ENCODE results near the gene CSMD2. TPM values are rescaled to one million over a fixed set of nuclear protein-coding genes. Genes with fewer than 3 reads are reported as not detected.

CSMD2 gene
- total and polyA plus RNA-seq, 4 donors: 0.25 to 2.4 (median 1.7) TPM

DNA sequence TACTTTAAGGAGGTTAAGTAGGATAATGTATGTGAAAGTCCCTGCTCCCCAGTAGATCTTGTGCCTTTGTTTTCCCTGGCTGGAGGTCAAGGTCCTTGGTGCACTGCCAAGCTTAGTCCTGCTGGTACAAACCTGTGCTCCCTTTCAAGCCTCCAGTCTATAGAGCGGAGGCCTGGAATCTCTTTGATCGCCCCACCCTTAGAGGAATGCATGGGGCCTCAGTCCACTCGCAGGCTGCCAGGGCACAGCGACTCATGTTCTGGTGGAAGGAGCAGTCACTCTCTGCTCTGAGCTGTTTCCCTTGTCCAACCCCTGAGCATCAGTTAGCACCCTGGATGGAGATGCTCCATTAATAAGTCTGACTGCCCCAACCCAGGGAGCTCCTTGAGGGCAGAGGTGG, 179.4 kb downstream of the CSMD2 start:
- DNase-seq (peak; percentile 68 to 78), ATAC-seq (ENCODE audit: low FRiP score) (peak; percentile 58)
- WGBS, 2 donors: 5 to 8% methylated on average over 4 of the region's 4 CpGs
- H3K27ac ChIP-seq (ENCODE audit: low read depth in 1 of 2, low read length in 2 of 2): peak overlapping the region; percentile 4 to 97
- no peaks in the 10 kb centered on the region for H3K9me3 ChIP-seq (ENCODE audit: control insufficient read depth, low read length)
- H3K36me3 ChIP-seq (ENCODE audit: control insufficient read depth in 1 of 2, insufficient read depth in 2 of 2, low read length in 1 of 2): no peaks in the 10 kb centered on the region
- peaks cover 0 to 3% of the 10 kb centered on the region in 2 donors for H3K4me1 ChIP-seq (ENCODE audit: control insufficient read depth in 1 of 2, insufficient read depth in 2 of 2, low read length in 2 of 2)
- H3K4me3 ChIP-seq (ENCODE audit: low read length in 2 of 2): no peak overlapping the region
- no peaks in the 10 kb centered on the region for H3K27me3 ChIP-seq (ENCODE audit: control insufficient read depth in 1 of 2, insufficient read depth in 2 of 2, low read length in 1 of 2)
- intact Hi-C loops (cut with DNase I): loop anchor here (5.0 to 10.0 kb wide), 4 partner anchors 88 to 223 kb away; no protein-coding TSS in a partner anchor

DNA sequence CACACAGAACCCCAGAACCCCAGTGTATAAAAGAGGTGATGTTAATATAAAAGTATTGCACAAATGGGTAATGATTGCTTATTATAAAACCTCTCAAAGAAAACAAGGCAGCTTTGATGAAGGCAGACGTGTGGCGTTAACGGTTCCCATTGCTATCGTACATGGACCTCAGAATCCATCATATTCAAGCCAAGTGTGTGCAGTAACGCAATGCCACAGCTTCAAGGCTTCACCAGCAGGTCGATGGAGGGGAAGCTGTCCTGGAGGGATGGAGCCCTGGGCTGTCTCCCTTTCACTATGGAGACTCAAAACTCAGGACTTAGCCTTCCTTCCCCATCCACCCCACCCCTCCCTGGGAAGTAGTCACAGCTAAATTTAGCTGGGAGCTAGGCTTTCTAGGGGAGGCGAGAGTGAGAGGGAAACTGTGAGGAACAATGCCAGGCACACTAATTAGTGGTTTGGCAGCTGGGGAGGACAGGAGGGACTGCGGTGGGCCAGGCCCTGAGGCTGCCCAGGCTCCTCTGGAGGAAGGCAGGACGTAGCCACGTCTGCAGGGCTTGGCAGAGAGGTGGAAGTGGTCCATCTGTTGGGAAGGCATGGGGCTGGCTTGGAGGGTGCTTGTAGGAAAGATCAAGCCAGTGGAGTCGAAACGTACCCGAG, 180.0 kb downstream of the CSMD2 start:
- H3K9me3 ChIP-seq (ENCODE audit: control insufficient read depth, low read length): no peaks in the 10 kb centered on the region
- ATAC-seq (ENCODE audit: low FRiP score) (peak; percentile 30), DNase-seq (peak in 1 of 2 donors; percentile 69)
- 8 to 10% methylated on average over 13 of the region's 13 CpGs for WGBS, 2 donors
- peak overlapping the region; percentile 4 to 97 for H3K27ac ChIP-seq (ENCODE audit: low read depth in 1 of 2, low read length in 2 of 2)
- no peak overlapping the region for H3K4me3 ChIP-seq (ENCODE audit: low read length in 2 of 2)
- H3K36me3 ChIP-seq (ENCODE audit: control insufficient read depth in 1 of 2, insufficient read depth in 2 of 2, low read length in 1 of 2): no peaks in the 10 kb centered on the region
- peaks cover 0 to 3% of the 10 kb centered on the region in 2 donors for H3K4me1 ChIP-seq (ENCODE audit: control insufficient read depth in 1 of 2, insufficient read depth in 2 of 2, low read length in 2 of 2)
- intact Hi-C loops (cut with DNase I): loop anchor here (5.0 to 10.0 kb wide), 4 partner anchors 88 to 223 kb away; no protein-coding TSS in a partner anchor
- no peaks in the 10 kb centered on the region for H3K27me3 ChIP-seq (ENCODE audit: control insufficient read depth in 1 of 2, insufficient read depth in 2 of 2, low read length in 1 of 2)

DNA sequence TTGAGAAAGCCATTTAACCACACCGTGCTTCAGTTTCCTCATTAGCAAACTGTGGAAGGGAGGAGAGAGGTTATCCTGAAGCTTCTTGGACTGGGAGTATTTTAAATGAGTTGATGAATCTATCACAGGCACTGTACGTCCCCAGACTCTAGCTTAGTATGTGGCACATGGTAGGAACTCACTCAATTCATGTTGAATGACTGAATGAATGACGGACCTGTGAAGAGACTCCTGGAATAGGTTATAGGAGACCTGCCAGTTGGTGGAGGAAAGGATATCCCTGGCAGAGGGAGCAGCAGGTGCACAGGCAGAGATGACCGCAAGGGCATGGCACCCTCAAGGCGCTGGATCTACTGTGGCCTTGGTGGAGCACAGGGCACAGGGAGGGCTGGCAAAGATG, 182.6 kb downstream of the CSMD2 start:
- intact Hi-C loops (cut with DNase I): loop anchor here in 1 of 2 donors (10.0 kb wide), 1 partner anchor 218 kb away; no protein-coding TSS in a partner anchor
- H3K36me3 ChIP-seq (ENCODE audit: control insufficient read depth in 1 of 2, insufficient read depth in 2 of 2, low read length in 1 of 2): no peaks in the 10 kb centered on the region
- ATAC-seq (ENCODE audit: low FRiP score) (no peak), DNase-seq (no peak)
- no peak overlapping the region for H3K27ac ChIP-seq (ENCODE audit: low read depth in 1 of 2, low read length in 2 of 2)
- H3K9me3 ChIP-seq (ENCODE audit: control insufficient read depth, low read length): no peaks in the 10 kb centered on the region
- peaks cover 0 to 3% of the 10 kb centered on the region in 2 donors for H3K4me1 ChIP-seq (ENCODE audit: control insufficient read depth in 1 of 2, insufficient read depth in 2 of 2, low read length in 2 of 2)
- H3K27me3 ChIP-seq (ENCODE audit: control insufficient read depth in 1 of 2, insufficient read depth in 2 of 2, low read length in 1 of 2): no peaks in the 10 kb centered on the region
- H3K4me3 ChIP-seq (ENCODE audit: low read length in 2 of 2): no peak overlapping the region
- 85 to 91% methylated on average over 5 of the region's 5 CpGs for WGBS, 2 donors

DNA sequence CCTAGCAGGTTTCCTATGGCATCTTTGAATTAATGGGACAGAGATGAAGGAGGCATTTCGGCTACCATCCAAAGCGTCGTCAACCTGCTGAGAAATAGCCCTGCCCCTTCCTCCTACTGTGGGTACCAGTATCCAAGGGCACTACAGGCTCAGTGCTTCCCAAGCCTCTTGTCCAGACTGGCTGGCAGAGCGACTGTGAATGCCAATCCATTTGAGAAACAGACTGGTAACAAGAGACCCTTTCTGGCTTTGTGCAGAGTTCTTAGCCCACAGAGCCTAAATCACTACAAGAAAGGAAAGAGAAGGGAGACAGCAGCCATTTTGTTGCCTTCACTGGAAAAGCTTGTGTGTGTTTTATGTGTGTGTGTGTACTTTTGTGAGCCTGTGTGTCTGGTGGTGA, 185.7 kb downstream of the CSMD2 start:
- DNase-seq: no peak
- Histone ChIP-seq H3K36me3 (ENCODE audit: control insufficient read depth in 1 of 2, insufficient read depth in 2 of 2, low read length in 1 of 2) (no peaks in the 10 kb centered on the region), H3K27ac (ENCODE audit: low read depth in 1 of 2, low read length in 2 of 2) (no peak overlapping the region), H3K4me1 (ENCODE audit: control insufficient read depth in 1 of 2, insufficient read depth in 2 of 2, low read length in 2 of 2) (no peaks in the 10 kb centered on the region), H3K9me3 (ENCODE audit: control insufficient read depth, low read length) (no peaks in the 10 kb centered on the region), H3K27me3 (ENCODE audit: control insufficient read depth in 1 of 2, insufficient read depth in 2 of 2, low read length in 1 of 2) (no peaks in the 10 kb centered on the region), H3K4me3 (ENCODE audit: low read length in 2 of 2) (no peak overlapping the region)
- ATAC-seq (ENCODE audit: low FRiP score): no peak
- intact Hi-C loops (cut with DNase I): no loop called here
- 80 to 81% methylated on average over 4 of the region's 4 CpGs for WGBS, 2 donors

DNA sequence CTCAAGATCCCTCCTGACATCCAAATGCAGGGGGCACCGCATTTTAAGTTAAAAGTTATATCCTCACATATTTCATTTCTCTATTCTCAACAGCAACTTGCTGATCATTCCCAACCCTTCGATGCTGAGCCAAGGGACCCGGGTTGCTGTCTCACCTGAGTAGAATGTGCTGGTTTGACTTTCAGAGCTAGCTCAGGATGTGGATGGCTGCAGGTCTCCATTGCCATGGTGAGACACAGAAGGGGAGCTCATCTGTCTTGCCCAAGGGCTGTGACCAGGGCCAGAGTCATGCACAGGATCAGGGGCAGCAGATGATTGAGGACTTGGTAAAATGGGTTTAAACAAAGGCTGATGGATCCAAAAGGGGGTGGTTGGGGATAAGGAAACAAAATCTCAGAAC, 189.1 kb downstream of the CSMD2 start:
- Histone ChIP-seq H3K36me3 (ENCODE audit: control insufficient read depth in 1 of 2, insufficient read depth in 2 of 2, low read length in 1 of 2) (no peaks in the 10 kb centered on the region), H3K27me3 (ENCODE audit: control insufficient read depth in 1 of 2, insufficient read depth in 2 of 2, low read length in 1 of 2) (no peaks in the 10 kb centered on the region), H3K4me1 (ENCODE audit: control insufficient read depth in 1 of 2, insufficient read depth in 2 of 2, low read length in 2 of 2) (no peaks in the 10 kb centered on the region), H3K27ac (ENCODE audit: low read depth in 1 of 2, low read length in 2 of 2) (no peak overlapping the region), H3K4me3 (ENCODE audit: low read length in 2 of 2) (no peak overlapping the region), H3K9me3 (ENCODE audit: control insufficient read depth, low read length) (no peaks in the 10 kb centered on the region)
- 93 to 95% methylated on average over 3 of the region's 3 CpGs for WGBS, 2 donors
- ATAC-seq (ENCODE audit: low FRiP score) (no peak), DNase-seq (no peak)
- intact Hi-C loops (cut with DNase I): no loop called here

DNA sequence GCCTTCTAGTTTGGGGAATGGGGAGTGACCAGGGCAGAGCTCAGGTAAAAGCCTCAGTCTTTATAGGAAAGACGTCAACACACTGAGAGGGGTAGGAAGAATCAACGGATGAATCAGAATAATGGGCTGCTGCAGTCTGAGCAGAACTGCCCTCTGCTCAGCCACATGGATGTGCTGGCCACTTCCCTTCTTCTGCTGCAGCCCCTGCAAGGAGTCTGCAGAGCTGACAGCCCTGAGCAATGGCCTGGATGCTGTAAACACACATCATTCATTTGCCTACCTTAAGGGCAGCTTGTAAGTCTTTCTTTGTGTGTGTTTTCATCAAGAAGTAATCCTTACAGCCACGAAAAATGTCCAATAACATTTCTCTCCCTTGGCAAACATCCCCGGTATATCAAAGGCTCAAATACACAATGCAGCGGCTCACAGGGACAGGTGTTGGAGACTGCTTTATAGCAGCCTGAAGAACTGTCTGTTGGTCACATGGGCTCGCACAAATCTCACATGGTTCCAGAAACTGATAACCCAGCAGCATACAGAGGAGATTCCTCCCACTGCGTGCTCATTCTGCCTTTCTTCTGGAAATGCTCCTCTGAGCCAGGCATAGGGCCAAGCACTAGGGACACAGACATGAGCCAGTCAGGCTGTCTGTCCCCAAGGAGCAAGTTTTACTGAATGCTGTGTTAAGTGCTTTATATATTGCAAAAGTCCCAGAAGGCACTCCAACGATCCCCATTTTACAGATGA, 191.1 kb downstream of the CSMD2 start:
- Histone ChIP-seq H3K4me3 (ENCODE audit: low read length in 2 of 2) (no peak overlapping the region), H3K9me3 (ENCODE audit: control insufficient read depth, low read length) (no peaks in the 10 kb centered on the region), H3K4me1 (ENCODE audit: control insufficient read depth in 1 of 2, insufficient read depth in 2 of 2, low read length in 2 of 2) (no peaks in the 10 kb centered on the region), H3K36me3 (ENCODE audit: control insufficient read depth in 1 of 2, insufficient read depth in 2 of 2, low read length in 1 of 2) (no peaks in the 10 kb centered on the region), H3K27ac (ENCODE audit: low read depth in 1 of 2, low read length in 2 of 2) (no peak overlapping the region), H3K27me3 (ENCODE audit: control insufficient read depth in 1 of 2, insufficient read depth in 2 of 2, low read length in 1 of 2) (no peaks in the 10 kb centered on the region)
- peak in 1 of 2 donors; percentile 71 for DNase-seq
- ATAC-seq (ENCODE audit: low FRiP score): no peak
- 53 to 59% methylated on average over 8 of the region's 8 CpGs for WGBS, 2 donors
- intact Hi-C loops (cut with DNase I): loop anchor here in 1 of 2 donors (5.0 kb wide), 1 partner anchor 77 kb away; no protein-coding TSS in a partner anchor

DNA sequence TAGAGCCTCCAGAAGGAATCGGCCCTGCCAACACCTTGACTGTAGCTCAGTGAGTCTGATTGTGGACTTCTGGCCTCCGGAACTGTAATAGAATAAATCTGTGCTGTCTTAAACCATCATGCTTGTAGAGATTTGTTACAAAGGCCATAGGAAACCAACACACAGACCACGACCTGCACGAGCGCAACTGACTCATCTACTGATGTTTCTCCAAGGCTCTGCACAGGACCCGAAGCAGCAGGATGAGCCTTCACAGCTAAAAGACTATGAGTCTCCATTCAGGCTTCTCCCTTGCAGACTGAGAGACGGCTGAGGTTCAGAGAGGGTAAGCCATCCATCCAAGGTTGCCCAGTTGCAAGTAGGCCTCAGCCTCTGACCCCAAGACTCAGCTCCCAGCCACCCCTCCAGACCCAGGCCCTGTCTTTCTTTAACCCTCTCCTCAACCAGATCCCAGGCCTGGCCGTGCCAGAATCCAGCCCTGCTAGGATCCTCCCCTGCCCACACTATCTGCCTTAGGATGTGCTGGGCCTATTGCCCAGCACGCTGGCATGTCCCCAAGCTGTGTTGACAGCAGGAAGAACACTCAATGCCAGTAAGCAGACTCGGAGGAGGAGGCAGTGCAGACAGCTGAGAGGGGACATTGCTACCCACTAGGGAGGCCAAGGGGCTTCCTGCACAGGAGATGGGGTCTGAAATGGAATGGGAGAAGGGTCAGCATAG, 192.2 kb downstream of the CSMD2 start:
- H3K27me3 ChIP-seq (ENCODE audit: control insufficient read depth in 1 of 2, insufficient read depth in 2 of 2, low read length in 1 of 2): no peaks in the 10 kb centered on the region
- no peaks in the 10 kb centered on the region for H3K9me3 ChIP-seq (ENCODE audit: control insufficient read depth, low read length)
- no peaks in the 10 kb centered on the region for H3K36me3 ChIP-seq (ENCODE audit: control insufficient read depth in 1 of 2, insufficient read depth in 2 of 2, low read length in 1 of 2)
- H3K4me3 ChIP-seq (ENCODE audit: low read length in 2 of 2): no peak overlapping the region
- H3K4me1 ChIP-seq (ENCODE audit: control insufficient read depth in 1 of 2, insufficient read depth in 2 of 2, low read length in 2 of 2): no peaks in the 10 kb centered on the region
- intact Hi-C loops (cut with DNase I): loop anchor here in 1 of 2 donors (5.0 kb wide), 1 partner anchor 76 kb away; no protein-coding TSS in a partner anchor
- 75 to 77% methylated on average over 10 of the region's 10 CpGs for WGBS, 2 donors
- DNase-seq (no peak), ATAC-seq (ENCODE audit: low FRiP score) (no peak)
- no peak overlapping the region for H3K27ac ChIP-seq (ENCODE audit: low read depth in 1 of 2, low read length in 2 of 2)

DNA sequence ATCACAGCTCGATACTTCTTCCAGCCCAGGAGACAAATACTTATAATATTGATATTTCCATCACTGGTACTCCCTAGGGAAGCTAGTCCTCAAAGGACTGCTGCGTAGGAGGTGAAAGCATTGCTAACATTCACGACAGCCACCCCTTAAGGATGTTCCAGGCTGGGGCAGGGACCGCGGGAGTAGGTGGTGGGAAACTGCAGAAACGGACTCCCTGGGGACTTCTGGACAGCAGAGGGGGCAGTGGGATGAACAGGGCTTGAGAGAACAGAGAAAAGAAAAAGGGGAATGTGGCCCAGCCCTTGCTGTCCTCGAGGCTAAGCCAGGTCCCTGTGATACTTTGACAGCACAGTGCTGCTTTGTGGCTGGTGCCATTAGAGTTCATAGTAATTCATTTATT, 193.1 kb downstream of the CSMD2 start:
- 78 to 80% methylated on average over 7 of the region's 7 CpGs for WGBS, 2 donors

More for the DNA sequence above, 193.1 kb downstream of the CSMD2 start:
- H3K4me3 ChIP-seq (ENCODE audit: low read length in 2 of 2): no peak overlapping the region
- intact Hi-C loops (cut with DNase I): loop anchor here in 1 of 2 donors (5.0 kb wide), 1 partner anchor 75 kb away; no protein-coding TSS in a partner anchor
- H3K4me1 ChIP-seq (ENCODE audit: control insufficient read depth in 1 of 2, insufficient read depth in 2 of 2, low read length in 2 of 2): no peaks in the 10 kb centered on the region
- no peaks in the 10 kb centered on the region for H3K9me3 ChIP-seq (ENCODE audit: control insufficient read depth, low read length)
- H3K27me3 ChIP-seq (ENCODE audit: control insufficient read depth in 1 of 2, insufficient read depth in 2 of 2, low read length in 1 of 2): no peaks in the 10 kb centered on the region
- H3K27ac ChIP-seq (ENCODE audit: low read depth in 1 of 2, low read length in 2 of 2): no peak overlapping the region
- no peaks in the 10 kb centered on the region for H3K36me3 ChIP-seq (ENCODE audit: control insufficient read depth in 1 of 2, insufficient read depth in 2 of 2, low read length in 1 of 2)
- DNase-seq: no peak
- no peak for ATAC-seq (ENCODE audit: low FRiP score)
